Adrenal gland (tissue), 5 donors: Measurements from ENCODE around the gene MARS1.
"Not testable (repeated sequence)": the region's sequence is repeated elsewhere in the genome, so short reads cannot be mapped to it uniquely, and the experiment has no call there.

Source experiments
- POLR2A ChIP-seq, 2 donors: fragments of 450-650 bp; IDR thresholded peaks; one replicate each; pipeline ENCODE4 v1.6.1; 2017; ENCODE audit warnings: antibody characterized with exemption in 2 of 2, mild to moderate bottlenecking in 2 of 2, moderate library complexity in 1 of 2
- TF ChIP-seq, protein P1 (sequence below), 6 experiments: fragments of 450-650 bp in 4 of 6; fragments of 200-600 bp in 2 of 6; sonication (generic) in 1 of 6; IDR thresholded peaks; 1 replicate in 5 of 6; 2 replicates in 1 of 6; pipeline versions ENCODE4 v1.5.1 to v1.8.0; 2016 to 2021; ENCODE audit warnings: antibody characterized with exemption in 6 of 6, mild to moderate bottlenecking in 2 of 6, moderate library complexity in 1 of 6
- donor health status: DM: no; HTN: no; CAD: no.

DNA sequence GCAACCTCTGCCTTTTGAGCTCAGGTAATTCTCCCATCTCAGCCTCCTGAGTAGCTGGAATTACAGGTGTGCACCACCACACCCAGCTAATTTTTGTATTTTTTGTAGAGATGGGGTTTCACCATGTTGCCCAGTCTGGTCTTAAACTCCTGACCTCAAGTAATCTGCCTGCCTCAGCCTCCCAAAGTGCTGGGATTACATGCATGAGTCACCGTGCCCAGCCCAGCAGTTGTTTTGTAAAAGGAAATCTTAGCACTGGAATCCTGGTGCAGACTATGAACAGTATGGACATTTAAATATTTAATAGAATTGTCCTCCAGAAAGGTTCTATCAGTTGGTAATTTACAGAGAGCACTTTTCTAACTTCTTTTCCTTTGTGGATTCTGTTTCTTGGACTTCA lies 73.2 kb downstream of the MARS1 start:
- not testable (repeated sequence) for TF ChIP-seq POLR2A (IDR thresholded peaks at IDR 0.05)
- TF ChIP-seq, protein P1, sequence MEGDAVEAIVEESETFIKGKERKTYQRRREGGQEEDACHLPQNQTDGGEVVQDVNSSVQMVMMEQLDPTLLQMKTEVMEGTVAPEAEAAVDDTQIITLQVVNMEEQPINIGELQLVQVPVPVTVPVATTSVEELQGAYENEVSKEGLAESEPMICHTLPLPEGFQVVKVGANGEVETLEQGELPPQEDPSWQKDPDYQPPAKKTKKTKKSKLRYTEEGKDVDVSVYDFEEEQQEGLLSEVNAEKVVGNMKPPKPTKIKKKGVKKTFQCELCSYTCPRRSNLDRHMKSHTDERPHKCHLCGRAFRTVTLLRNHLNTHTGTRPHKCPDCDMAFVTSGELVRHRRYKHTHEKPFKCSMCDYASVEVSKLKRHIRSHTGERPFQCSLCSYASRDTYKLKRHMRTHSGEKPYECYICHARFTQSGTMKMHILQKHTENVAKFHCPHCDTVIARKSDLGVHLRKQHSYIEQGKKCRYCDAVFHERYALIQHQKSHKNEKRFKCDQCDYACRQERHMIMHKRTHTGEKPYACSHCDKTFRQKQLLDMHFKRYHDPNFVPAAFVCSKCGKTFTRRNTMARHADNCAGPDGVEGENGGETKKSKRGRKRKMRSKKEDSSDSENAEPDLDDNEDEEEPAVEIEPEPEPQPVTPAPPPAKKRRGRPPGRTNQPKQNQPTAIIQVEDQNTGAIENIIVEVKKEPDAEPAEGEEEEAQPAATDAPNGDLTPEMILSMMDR (IDR thresholded peaks at IDR 0.05), result not testable (repeated sequence)
